GM18861 (cell line): Measurements from ENCODE around the gene MTG2.

Source experiments
- ATAC-seq: cut with Tn5 transposase; IDR thresholded peaks from one replicate; pipeline ENCODE4 v1.9.1; 2021; ENCODE audit not compliant: unreplicated experiment

The MTG2 gene

DNA sequence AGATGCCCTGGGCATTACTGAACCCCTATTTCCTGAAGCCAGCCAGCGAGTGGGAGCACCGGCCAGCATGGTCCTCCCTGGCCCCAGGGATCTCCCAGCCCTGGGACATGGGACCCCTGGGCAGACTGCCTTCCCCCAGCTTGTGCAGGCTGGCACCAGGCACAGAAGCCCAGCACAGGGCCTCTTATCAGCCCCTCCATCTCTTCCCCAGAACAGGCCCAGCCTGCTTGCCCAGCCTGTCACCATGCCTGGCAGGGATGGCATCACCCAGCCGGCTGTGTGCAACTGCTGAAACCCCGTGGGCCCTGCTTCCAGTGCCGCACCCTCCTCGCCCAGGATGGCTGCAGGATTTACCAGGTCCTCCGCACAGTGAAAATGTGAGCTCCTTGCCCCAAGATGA is 49.4 kb downstream of the MTG2 start:
- no peak for ATAC-seq

- no peak for ATAC-seq
Observed at GRCh38 chr20:62232770-62233645, 50.2 kb downstream of the MTG2 start.

GRCh38 chr20:62233684-62234083 is 50.9 kb downstream of the MTG2 start:
- no peak for ATAC-seq

DNA sequence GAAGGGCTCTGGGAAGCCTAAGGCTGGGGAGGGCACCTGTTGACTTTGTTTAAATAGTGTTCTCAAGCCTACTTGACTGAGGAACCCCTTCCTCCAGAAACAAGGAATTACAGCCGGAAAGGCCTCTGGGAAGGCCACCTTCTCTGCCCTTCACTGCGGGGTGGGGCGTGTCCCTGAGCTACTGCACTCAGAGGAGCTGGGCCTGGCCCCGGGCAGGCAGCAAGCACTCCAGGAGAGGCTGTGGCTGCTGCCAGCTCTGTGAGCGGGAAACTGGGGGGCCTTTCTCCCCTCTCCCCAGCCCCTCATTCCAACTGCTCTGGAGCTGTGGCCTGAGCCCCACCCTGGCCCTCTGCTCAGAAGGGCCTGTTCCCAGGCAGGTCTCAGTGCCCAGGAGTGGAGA is 51.5 kb downstream of the MTG2 start:
- no peak for ATAC-seq

DNA sequence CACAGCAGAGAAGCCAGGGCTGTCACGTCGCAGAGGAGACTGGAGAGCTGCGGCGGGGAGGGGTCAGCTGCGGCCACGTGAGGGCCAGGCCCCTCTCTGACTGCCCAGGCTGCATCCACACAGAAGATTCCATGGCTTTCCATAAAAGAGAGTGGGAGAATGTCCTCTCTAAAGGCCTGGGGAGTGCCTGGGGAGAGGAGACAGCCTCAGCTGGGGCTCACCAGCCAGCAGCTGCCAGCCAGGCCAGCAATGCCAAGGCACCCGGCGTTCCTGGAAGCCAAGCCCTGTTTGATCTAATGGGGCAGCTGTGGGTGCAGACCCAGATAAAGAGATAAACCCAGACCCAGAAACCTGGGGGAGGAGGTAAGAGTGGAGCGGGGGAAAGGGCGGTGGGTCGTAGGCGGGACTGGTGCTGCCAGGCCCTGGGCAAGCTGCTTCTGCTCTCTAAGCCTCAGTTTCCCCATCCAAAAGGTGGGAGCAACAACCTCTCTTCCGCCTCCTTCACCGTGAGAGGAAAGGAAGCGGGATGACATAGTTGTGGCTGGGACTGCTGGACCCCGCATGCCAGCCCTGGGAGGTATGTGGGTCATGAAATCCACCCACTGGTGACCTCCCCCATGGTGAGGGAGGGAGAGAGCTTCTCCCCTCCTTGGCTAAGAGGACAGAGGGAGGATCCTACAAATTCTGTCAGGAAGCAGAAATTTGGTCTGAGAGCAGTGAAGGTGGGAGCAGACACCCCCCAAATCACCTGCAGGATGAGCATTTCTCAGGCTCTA is 52.4 kb downstream of the MTG2 start:
- ATAC-seq = no peak

DNA sequence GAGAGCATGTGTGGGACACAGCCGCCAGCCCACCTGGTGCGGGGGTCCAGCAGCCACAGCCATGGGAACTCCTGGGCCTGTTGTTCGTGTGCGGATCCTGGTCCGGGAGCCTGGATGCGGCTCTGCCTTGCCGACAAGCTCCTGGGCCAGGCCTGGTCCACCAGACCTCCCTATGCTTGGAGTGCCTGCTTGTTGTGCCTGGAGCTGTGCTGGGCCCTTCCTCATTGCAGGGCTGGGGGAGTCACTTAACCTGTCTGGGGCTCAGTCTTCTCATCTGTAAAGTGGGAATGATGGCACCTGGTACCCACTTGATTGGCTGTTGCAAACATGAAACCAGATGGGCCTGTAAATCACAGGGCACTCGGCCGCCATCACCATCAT is 52.9 kb downstream of the MTG2 start:
- ATAC-seq = no peak

DNA sequence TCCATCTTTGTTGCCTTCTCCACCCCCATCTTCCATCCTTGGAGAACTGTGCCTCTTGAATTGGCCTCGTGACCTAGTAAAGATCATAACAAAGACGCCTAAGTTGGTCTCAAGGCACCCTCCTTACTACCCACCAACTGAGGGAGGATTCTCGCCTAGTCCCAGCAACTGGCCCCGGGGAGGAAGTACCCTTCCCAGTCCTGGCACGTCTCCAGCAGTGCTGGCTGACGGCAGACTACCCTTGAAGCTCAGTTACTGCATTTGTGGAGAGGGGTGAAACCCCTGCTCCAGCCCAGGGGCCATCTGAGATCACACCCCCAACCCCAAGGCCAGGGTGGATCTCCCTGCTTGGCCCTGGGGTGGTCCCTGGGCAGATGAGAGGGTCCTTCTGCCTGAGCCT is 53.4 kb downstream of the MTG2 start:
- ATAC-seq = no peak

DNA sequence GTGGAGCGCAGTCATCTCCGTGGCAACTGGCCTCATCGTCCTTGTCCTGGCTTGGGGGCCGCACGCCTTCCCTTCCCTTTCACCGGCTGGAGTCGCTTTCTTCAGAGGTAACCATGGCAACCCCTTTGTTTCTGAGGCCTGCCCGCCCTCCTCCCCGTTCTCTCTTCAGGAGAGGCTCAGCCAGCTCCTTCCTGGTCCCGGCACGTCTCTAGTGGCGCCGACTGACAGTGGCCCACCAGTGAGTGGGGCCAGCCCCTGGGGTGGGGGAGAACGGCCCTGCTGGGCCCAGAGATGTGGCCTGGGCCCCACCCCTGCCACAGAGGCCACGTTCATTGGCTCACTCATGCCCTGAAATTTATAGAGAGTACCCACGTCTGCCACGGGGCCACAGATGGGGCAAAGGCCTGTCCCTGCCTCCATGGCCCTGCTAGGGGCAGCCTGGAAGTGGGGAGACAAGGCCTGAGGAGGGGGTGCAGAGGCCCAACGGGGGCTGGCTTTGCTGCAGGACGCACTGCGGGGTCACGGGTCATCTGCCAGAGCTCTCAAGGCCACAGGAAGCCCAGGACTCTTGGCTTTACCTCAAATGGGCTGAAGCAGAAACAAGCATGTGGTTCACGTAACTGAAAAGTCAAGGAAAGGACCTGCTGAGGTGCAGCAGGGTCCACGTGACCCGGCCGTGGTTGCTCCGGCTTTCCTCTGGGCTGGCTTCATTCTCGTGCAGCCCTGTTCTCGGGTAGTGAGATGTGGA is 54.1 kb downstream of the MTG2 start:
- ATAC-seq = no peak

GRCh38 chr20:62237514-62237800 is 54.6 kb downstream of the MTG2 start:
- no peak for ATAC-seq

GRCh38 chr20:62237801-62238568 is 55.2 kb downstream of the MTG2 start, which contains the start of gene OSBPL2:
Gene OSBPL2 (plus strand): TSS chr20:62238521. CDS start chr20:62256185, 17,664 bp downstream.
- peak; percentile 96 for ATAC-seq

DNA sequence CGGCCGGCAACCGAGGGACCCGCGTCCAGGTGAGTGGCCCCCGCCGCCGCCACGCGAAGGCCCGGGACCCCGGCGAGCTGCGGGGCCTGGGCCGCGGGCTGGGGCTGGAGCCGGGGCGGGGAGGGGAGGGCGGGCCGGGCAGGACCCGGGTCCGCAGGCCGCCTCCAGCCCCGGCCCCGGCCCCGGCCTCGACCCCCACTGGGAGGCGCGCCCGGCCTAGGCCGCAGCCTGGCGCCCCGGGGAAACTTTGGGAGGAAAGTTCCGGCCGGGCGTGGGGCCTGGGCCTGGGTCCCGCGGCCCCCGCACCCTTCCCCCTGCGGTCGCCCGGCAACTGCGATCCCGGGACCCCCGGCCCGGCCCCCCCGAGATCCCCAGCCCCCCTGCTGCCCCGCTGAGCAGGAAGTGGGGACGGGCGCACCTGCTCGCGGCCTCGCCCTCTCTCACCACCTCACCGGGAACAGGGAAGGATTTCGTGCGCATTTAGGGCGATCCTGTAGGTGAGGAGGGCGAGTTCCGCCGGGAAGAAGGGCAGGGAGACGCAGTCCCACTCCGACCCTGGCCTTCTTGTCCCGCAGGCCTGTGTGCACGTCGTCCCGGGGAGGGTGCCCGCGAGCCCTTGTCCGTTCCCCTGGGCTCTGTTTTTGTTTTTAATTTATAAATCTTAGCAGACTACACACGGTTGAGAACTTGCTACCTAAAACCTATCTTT is 55.9 kb downstream of the MTG2 start:
- ATAC-seq = no peak

DNA sequence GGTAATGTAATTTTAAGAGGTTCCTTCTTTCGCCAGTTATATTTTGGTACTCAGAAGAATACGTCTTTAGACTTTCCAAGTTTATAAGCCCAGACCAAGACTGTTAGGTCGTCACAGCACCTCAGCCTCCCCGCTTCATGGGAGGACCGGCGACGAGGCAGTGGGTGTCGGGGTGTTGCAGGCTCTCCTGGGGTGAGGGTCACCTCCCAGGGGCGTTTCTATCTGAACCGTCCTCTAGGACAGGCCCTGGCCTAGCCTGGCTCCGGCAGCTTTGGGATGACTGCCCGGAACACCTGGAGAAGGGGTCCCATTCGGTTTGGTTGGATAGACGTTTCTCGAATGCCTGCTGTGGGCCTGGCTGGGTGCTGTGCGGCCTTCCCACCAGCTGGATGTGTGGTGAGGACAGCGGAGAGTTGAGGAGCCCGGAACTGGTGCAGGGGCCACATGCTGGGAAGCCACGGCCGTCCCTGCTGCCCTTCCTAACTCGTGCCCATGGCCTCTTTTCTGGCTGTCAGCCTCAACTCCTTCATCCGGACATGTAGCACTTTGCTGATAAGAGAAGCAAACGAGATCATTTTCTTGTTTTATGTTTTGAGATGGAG is 56.6 kb downstream of the MTG2 start:
- no peak for ATAC-seq

DNA sequence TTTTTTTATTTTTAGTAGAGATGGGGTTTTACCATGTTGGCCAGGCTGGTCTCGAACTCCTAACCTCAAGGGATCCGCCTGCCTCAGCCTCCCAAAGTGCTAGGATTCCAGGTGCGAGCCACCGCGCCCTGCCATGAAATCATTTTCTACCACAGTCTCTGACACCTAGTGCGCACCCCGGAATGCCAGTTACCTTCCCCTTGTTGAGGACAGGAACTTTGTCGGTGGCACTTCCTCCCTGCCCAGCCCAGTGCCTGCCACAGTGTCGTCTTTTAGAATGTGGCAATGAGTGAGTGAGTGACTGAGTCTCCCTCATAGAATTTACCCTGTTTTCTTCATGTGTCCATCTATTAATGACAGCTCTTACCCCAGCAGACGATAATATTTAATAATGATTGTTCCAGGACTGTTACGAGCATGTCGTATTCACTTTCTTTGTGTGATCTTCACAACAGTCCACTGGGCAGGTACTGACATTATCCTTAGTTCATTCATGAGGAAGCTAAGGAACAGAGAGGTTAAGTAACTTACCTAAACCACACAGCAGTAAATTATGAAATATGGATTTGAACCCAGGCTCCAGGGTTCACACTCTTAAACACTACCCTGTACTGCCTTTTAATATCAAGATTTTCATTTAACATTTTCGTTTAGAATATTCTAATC is 57.3 kb downstream of the MTG2 start:
- ATAC-seq = no peak

- ATAC-seq = no peak
Observed at GRCh38 chr20:62241506-62241905, 58.7 kb downstream of the MTG2 start.

GRCh38 chr20:62242176-62242575 is 59.3 kb downstream of the MTG2 start:
- ATAC-seq = no peak

- ATAC-seq = no peak
Observed at GRCh38 chr20:62243106-62243505, 60.3 kb downstream of the MTG2 start.

DNA sequence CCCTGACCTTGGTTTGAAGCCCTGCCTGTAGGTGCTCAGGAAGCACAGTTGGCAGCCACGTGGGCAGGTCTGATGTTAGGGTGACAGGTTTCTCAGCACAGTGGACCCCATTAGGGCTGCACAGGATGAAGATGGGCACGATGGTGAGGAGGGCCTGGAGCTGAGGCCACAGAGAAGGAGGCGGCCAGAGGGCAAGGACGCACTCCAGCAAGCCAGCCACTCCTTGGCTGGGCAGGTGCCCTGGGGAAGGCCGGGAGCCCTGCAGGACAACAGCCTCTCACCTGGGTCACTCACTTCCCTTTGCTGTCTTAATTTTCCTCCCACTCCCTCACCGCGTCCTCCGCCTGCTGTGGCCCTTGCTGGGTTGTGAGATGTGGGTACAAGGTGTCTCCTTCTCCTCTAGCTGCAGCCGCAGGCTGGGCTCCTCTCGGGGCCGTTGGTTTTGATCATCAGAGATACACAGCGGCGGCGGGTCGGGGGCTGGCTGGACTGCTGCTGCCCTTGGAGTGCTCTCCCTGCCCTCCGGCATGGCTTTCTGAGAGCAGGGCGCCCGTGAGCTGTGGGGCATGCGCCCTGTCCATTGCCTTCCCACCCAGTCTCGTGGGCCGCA is 61.2 kb downstream of the MTG2 start:
- no peak for ATAC-seq

GRCh38 chr20:62244644-62245108 is 61.8 kb downstream of the MTG2 start:
- ATAC-seq = no peak

DNA sequence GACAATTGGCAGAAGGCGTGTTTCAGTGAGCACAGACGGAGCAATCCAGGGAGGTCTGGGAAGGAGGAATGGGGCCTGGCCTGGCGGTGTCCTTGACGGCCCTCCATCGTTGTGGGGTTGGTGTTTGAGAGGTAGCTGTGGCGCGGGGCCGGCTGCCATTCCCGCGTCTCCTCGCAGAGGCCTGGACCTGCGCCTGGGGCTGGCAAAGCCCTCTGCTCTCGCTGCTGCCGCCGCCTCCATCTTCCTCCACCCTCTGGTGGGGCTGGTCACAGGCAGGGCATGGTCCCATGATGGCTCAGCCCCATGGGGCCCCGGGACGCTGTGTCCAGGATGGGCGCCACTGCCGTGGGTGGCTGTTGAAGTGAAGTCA is 63.1 kb downstream of the MTG2 start:
- ATAC-seq = no peak
